ENCODE measurements around the gene PLEKHG1. TPM values are rescaled to one million over a fixed set of nuclear protein-coding genes. Genes with fewer than 3 reads are reported as not detected.

PLEKHG1 gene
- total RNA-seq, 1 experiment from 2014 or later, result 4.5 TPM

- intact Hi-C loops (cut with micrococcal nuclease; ENCODE audit: unreplicated experiment), result no loop called here
- no peak overlapping the region for H3K4me3 ChIP-seq (ENCODE audit: low read depth, low read length, poor library complexity, severe bottlenecking)
- TF ChIP-seq, protein P1, sequence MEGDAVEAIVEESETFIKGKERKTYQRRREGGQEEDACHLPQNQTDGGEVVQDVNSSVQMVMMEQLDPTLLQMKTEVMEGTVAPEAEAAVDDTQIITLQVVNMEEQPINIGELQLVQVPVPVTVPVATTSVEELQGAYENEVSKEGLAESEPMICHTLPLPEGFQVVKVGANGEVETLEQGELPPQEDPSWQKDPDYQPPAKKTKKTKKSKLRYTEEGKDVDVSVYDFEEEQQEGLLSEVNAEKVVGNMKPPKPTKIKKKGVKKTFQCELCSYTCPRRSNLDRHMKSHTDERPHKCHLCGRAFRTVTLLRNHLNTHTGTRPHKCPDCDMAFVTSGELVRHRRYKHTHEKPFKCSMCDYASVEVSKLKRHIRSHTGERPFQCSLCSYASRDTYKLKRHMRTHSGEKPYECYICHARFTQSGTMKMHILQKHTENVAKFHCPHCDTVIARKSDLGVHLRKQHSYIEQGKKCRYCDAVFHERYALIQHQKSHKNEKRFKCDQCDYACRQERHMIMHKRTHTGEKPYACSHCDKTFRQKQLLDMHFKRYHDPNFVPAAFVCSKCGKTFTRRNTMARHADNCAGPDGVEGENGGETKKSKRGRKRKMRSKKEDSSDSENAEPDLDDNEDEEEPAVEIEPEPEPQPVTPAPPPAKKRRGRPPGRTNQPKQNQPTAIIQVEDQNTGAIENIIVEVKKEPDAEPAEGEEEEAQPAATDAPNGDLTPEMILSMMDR (conservative IDR thresholded peaks at IDR 0.05; ENCODE audit: low read depth, low read length), result no peak
- TF ChIP-seq EZH2 (IDR thresholded peaks at IDR 0.05; ENCODE audit: borderline replicate concordance, low read depth, low read length, poor library complexity, severe bottlenecking), result no peak
- CTCF ChIA-PET, result no interaction called here
- no peaks in the 10 kb centered on the region for H3K27me3 ChIP-seq (replicated peaks; ENCODE audit: insufficient read depth, low read depth, low read length, poor library complexity)
- H3K27ac ChIP-seq (ENCODE audit: low read depth, low read length, poor library complexity, severe bottlenecking), result no peak overlapping the region
- POLR2A ChIA-PET (ENCODE audit: low non-redundant PET), result no interaction called here
- no peak for DNase-seq (ENCODE audit: low spot score)
- BruUV-seq (replicated peaks), result no TSS peak
- H3K36me3 ChIP-seq (ENCODE audit: insufficient read depth, low read length, poor library complexity, severe bottlenecking), result no peaks in the 10 kb centered on the region
- H3K9me3 ChIP-seq (ENCODE audit: low read depth, low read length, poor library complexity, severe bottlenecking), result no peaks in the 10 kb centered on the region
- no peaks in the 10 kb centered on the region for H3K4me1 ChIP-seq (ENCODE audit: insufficient read depth, low read length, poor library complexity, severe bottlenecking)
Measured at GRCh38 chr6:150575836-150576235, 23.8 kb upstream of the PLEKHG1 start.

DNA sequence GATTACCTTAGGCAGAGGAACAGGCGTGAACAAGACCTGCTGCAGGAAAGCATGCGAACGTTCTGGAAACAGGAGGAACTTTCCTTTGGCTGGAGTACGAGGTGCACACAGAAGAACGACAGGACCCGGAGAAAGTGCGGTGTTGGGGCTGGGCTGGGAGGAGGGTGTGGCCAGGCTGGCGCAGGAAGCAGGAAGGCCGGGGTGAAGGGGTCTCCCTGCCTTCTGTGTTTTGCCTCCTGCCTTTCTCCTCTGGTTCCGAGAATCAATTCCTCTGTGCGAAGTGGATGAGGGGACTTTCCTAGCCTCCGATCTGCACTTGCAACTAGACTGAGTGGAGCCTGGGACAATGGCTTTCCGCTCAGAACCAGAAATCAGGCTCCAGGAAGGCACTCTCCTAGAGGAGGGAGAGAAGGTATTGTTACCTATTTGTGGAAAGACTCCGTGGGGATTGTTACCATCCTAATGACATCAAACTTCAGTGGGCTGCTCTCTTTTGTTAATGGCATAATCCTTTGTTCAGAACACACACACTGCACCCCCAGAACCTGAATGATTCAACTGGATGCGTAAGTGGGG lies 22.9 kb upstream of the PLEKHG1 start:
- no peaks in the 10 kb centered on the region for H3K27me3 ChIP-seq (replicated peaks; ENCODE audit: insufficient read depth, low read depth, low read length, poor library complexity)
- H3K36me3 ChIP-seq (ENCODE audit: insufficient read depth, low read length, poor library complexity, severe bottlenecking), result no peaks in the 10 kb centered on the region
- TF ChIP-seq, protein P1 (conservative IDR thresholded peaks at IDR 0.05; ENCODE audit: low read depth, low read length), result no peak
- TF ChIP-seq EZH2 (IDR thresholded peaks at IDR 0.05; ENCODE audit: borderline replicate concordance, low read depth, low read length, poor library complexity, severe bottlenecking), result no peak
- POLR2A ChIA-PET (ENCODE audit: low non-redundant PET), result no interaction called here
- intact Hi-C loops (cut with micrococcal nuclease; ENCODE audit: unreplicated experiment), result no loop called here
- H3K27ac ChIP-seq (ENCODE audit: low read depth, low read length, poor library complexity, severe bottlenecking), result no peak overlapping the region
- DNase-seq (ENCODE audit: low spot score), result no peak
- H3K9me3 ChIP-seq (ENCODE audit: low read depth, low read length, poor library complexity, severe bottlenecking), result no peaks in the 10 kb centered on the region
- H3K4me3 ChIP-seq (ENCODE audit: low read depth, low read length, poor library complexity, severe bottlenecking), result no peak overlapping the region
- CTCF ChIA-PET, result no interaction called here
- peaks cover 3% of the 10 kb centered on the region for H3K4me1 ChIP-seq (ENCODE audit: insufficient read depth, low read length, poor library complexity, severe bottlenecking)
- no TSS peak for BruUV-seq (replicated peaks)

- Histone ChIP-seq H3K9me3 (ENCODE audit: low read depth, low read length, poor library complexity, severe bottlenecking) (no peaks in the 10 kb centered on the region), H3K27ac (ENCODE audit: low read depth, low read length, poor library complexity, severe bottlenecking) (no peak overlapping the region), H3K36me3 (ENCODE audit: insufficient read depth, low read length, poor library complexity, severe bottlenecking) (no peaks in the 10 kb centered on the region), H3K4me1 (ENCODE audit: insufficient read depth, low read length, poor library complexity, severe bottlenecking) (peaks cover 21% of the 10 kb centered on the region), H3K4me3 (ENCODE audit: low read depth, low read length, poor library complexity, severe bottlenecking) (no peak overlapping the region), H3K27me3 (replicated peaks; ENCODE audit: insufficient read depth, low read depth, low read length, poor library complexity) (no peaks in the 10 kb centered on the region)
- TF ChIP-seq, protein P1 (conservative IDR thresholded peaks at IDR 0.05; ENCODE audit: low read depth, low read length), result no peak
- no peak for TF ChIP-seq EZH2 (IDR thresholded peaks at IDR 0.05; ENCODE audit: borderline replicate concordance, low read depth, low read length, poor library complexity, severe bottlenecking)
- DNase-seq (ENCODE audit: low spot score), result no peak
- ChIA-PET CTCF (no interaction called here), POLR2A (ENCODE audit: low non-redundant PET) (no interaction called here)
- BruUV-seq (replicated peaks), result no TSS peak
- intact Hi-C loops (cut with micrococcal nuclease; ENCODE audit: unreplicated experiment), result no loop called here
Measured at GRCh38 chr6:150579611-150580010, 20.1 kb upstream of the PLEKHG1 start.
